Kidney epithelial cell (primary cell): ENCODE results near the gene EPHB3. TPM values are rescaled to one million over a fixed set of nuclear protein-coding genes. Genes with fewer than 3 reads are reported as not detected.

Experiments used
- DNase-seq: peaks from one replicate; pipeline ENCODE4 v3.0.0-alpha.2; 2010; ENCODE audit warnings: low read depth
- H3K27me3 ChIP-seq: 2 replicates; pipeline ENCODE4 v1.6.0; 2011; ENCODE audit warnings: low read length; ENCODE audit not compliant: control insufficient read depth, insufficient read depth
- H3K36me3 ChIP-seq: 2 replicates; pipeline ENCODE4 v1.5.1; 2011; ENCODE audit warnings: low read length; ENCODE audit not compliant: control insufficient read depth, insufficient read depth
- H3K4me3 ChIP-seq: 2 replicates; pipeline ENCODE4 v1.5.1; 2011; ENCODE audit warnings: low read depth, mild to moderate bottlenecking, control low read depth, low read length
- total RNA-seq: library from RNA; depleted of rRNA; stranded (reverse); fragments of >200 nt; gene quantifications from 2 replicates; pipeline ENCODE4 v1.2.3, GENCODE V29; 2015
- TF ChIP-seq, protein P1 (sequence below): IDR thresholded peaks from 2 replicates; pipeline ENCODE4 v1.5.1; 2011; ENCODE audit warnings: mild to moderate bottlenecking, moderate library complexity, low read length, control low read depth, inconsistent platforms; ENCODE audit not compliant: insufficient read depth, poor library complexity, severe bottlenecking

EPHB3 gene
- total RNA-seq, 1 donor from 2014 or later: 1.5 TPM

GRCh38 chr3:184595726-184596125, 34.1 kb downstream of the EPHB3 start:
- no peak for DNase-seq
- TF ChIP-seq, protein P1, sequence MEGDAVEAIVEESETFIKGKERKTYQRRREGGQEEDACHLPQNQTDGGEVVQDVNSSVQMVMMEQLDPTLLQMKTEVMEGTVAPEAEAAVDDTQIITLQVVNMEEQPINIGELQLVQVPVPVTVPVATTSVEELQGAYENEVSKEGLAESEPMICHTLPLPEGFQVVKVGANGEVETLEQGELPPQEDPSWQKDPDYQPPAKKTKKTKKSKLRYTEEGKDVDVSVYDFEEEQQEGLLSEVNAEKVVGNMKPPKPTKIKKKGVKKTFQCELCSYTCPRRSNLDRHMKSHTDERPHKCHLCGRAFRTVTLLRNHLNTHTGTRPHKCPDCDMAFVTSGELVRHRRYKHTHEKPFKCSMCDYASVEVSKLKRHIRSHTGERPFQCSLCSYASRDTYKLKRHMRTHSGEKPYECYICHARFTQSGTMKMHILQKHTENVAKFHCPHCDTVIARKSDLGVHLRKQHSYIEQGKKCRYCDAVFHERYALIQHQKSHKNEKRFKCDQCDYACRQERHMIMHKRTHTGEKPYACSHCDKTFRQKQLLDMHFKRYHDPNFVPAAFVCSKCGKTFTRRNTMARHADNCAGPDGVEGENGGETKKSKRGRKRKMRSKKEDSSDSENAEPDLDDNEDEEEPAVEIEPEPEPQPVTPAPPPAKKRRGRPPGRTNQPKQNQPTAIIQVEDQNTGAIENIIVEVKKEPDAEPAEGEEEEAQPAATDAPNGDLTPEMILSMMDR: no peak
- H3K36me3 ChIP-seq: no peaks in the 10 kb centered on the region
- H3K4me3 ChIP-seq: no peak overlapping the region
- peaks cover 8% of the 10 kb centered on the region for H3K27me3 ChIP-seq

DNA sequence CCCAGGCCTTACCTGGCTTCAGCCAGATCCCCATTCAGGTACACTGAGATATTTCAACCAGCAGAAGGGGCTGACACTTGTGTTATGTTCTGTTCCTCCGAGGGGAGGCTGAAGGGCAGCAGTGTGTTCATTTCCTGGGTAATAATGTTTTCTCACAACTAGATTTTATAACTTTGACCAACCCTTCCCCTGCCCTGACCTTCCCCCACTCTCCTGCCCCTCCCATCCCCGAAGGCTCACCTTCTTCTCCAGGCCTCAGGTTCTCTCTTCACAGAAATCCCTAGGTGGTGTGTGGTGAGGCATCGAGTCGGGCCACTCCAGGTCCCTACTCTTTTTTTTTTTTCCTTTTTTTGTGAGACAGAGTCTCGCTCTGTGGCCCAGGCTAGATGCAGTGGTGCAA, 34.6 kb downstream of the EPHB3 start:
- DNase-seq: no peak
- Histone ChIP-seq H3K27me3 (peaks cover 13% of the 10 kb centered on the region), H3K36me3 (no peaks in the 10 kb centered on the region), H3K4me3 (no peak overlapping the region)
- TF ChIP-seq, protein P1: no peak

GRCh38 chr3:184596886-184597575, 35.4 kb downstream of the EPHB3 start:
- Histone ChIP-seq H3K4me3 (no peak overlapping the region), H3K36me3 (no peaks in the 10 kb centered on the region), H3K27me3 (peaks cover 19% of the 10 kb centered on the region)
- DNase-seq: no peak
- TF ChIP-seq, protein P1: no peak

- Histone ChIP-seq H3K4me3 (no peak overlapping the region), H3K27me3 (peaks cover 29% of the 10 kb centered on the region), H3K36me3 (no peaks in the 10 kb centered on the region)
- TF ChIP-seq, protein P1: no peak
- DNase-seq: no peak
Measured at GRCh38 chr3:184597829-184598573, 36.4 kb downstream of the EPHB3 start.

- no peaks in the 10 kb centered on the region for H3K36me3 ChIP-seq
- peaks cover 34% of the 10 kb centered on the region for H3K27me3 ChIP-seq
- TF ChIP-seq, protein P1: no peak
- no peak for DNase-seq
- no peak overlapping the region for H3K4me3 ChIP-seq
Measured at GRCh38 chr3:184598574-184598927, 37.0 kb downstream of the EPHB3 start.

DNA sequence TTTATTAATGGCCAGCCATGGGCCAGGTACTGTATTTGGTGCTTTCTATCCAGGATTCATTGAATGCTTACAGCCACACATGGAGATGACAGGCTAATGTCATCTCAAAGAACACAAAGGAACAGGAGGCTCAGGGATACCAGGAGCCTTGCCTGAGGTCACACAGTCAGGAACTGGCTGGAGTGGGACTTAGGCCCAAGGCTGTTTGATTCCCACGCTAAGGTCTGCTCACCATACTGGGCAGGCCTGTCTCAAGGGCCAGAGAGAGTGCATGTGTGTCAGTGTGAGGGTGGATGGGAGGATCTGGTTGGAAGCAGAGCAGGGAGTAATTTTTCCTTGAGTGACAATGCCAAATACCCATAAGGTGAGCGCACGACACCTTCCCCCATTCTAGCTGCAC, 37.6 kb downstream of the EPHB3 start:
- TF ChIP-seq, protein P1: no peak
- H3K36me3 ChIP-seq: no peaks in the 10 kb centered on the region
- DNase-seq: no peak
- peaks cover 40% of the 10 kb centered on the region for H3K27me3 ChIP-seq
- no peak overlapping the region for H3K4me3 ChIP-seq
